KOPT-K1 (cell line): ENCODE measurements around the gene COA1.
"Not testable (repeated sequence)": the region's sequence is repeated elsewhere in the genome, so short reads cannot be mapped to it uniquely, and the experiment has no call there.

Experiments used
- H3K27ac ChIP-seq: fragments of 200-600 bp; sonication (generic); 2 replicates; pipeline ENCODE4 v1.5.1; 2016; ENCODE audit warnings: antibody characterized with exemption, mild to moderate bottlenecking, low read depth, low read length; ENCODE audit not compliant: poor library complexity, severe bottlenecking
- H3K36me3 ChIP-seq: fragments of 200-600 bp; sonication (generic); 2 replicates; pipeline ENCODE4 v1.5.1; 2017; ENCODE audit warnings: antibody characterized with exemption, mild to moderate bottlenecking, low read length, moderate library complexity; ENCODE audit not compliant: insufficient read depth
- H3K9me3 ChIP-seq: fragments of 200-600 bp; sonication (generic); 2 replicates; pipeline ENCODE4 v1.5.1; 2017; ENCODE audit warnings: antibody characterized with exemption, low read length, mild to moderate bottlenecking; ENCODE audit not compliant: insufficient read depth, poor library complexity, severe bottlenecking

COA1 gene

GRCh38 chr7:43723007-43723341, 6.3 kb downstream of the COA1 start:
- Histone ChIP-seq H3K9me3 (no peaks in the 10 kb centered on the region), H3K27ac (no peak overlapping the region), H3K36me3 (peaks cover 25% of the 10 kb centered on the region)

GRCh38 chr7:43721193-43721806, 8.0 kb downstream of the COA1 start:
- peaks cover 29% of the 10 kb centered on the region for H3K36me3 ChIP-seq
- no peak overlapping the region for H3K27ac ChIP-seq
- peaks cover 15% of the 10 kb centered on the region for H3K9me3 ChIP-seq

GRCh38 chr7:43716598-43716997, 12.7 kb downstream of the COA1 start:
- Histone ChIP-seq H3K36me3 (peaks cover 29% of the 10 kb centered on the region), H3K9me3 (peaks cover 19% of the 10 kb centered on the region), H3K27ac (no peak overlapping the region)

GRCh38 chr7:43715966-43716365, 13.4 kb downstream of the COA1 start:
- not testable (repeated sequence) for H3K27ac ChIP-seq
- peaks cover 29% of the 10 kb centered on the region for H3K36me3 ChIP-seq

GRCh38 chr7:43711503-43711902, 17.8 kb downstream of the COA1 start:
- Histone ChIP-seq H3K27ac (no peak overlapping the region), H3K9me3 (peaks cover 11% of the 10 kb centered on the region), H3K36me3 (peaks cover 11% of the 10 kb centered on the region; the same call in 1 of the 2 replicates)

More at GRCh38 chr7:43715966-43716365, 13.4 kb downstream of the COA1 start:
- H3K9me3 ChIP-seq: peaks cover 19% of the 10 kb centered on the region

GRCh38 chr7:43708055-43708454, 21.3 kb downstream of the COA1 start:
- peaks cover 27% of the 10 kb centered on the region for H3K36me3 ChIP-seq
- H3K27ac ChIP-seq, H3K9me3 ChIP-seq: not testable (repeated sequence)

GRCh38 chr7:43703573-43703972, 25.8 kb downstream of the COA1 start:
- Histone ChIP-seq H3K9me3 (peaks cover 4% of the 10 kb centered on the region), H3K27ac (no peak overlapping the region), H3K36me3 (peaks cover 27% of the 10 kb centered on the region)

- Histone ChIP-seq H3K9me3 (no peaks in the 10 kb centered on the region), H3K36me3 (peaks cover 27% of the 10 kb centered on the region), H3K27ac (no peak overlapping the region)
Observed at GRCh38 chr7:43702974-43703373, 26.3 kb downstream of the COA1 start.

- Histone ChIP-seq H3K9me3 (no peaks in the 10 kb centered on the region), H3K27ac (no peak overlapping the region), H3K36me3 (peaks cover 27% of the 10 kb centered on the region)
Observed at GRCh38 chr7:43701929-43702328, 27.4 kb downstream of the COA1 start.

GRCh38 chr7:43701500-43701854, 27.8 kb downstream of the COA1 start:
- no peaks in the 10 kb centered on the region for H3K9me3 ChIP-seq
- H3K27ac ChIP-seq: no peak overlapping the region
- peaks cover 27% of the 10 kb centered on the region for H3K36me3 ChIP-seq

- H3K36me3 ChIP-seq: peaks cover 27% of the 10 kb centered on the region
- no peak overlapping the region for H3K27ac ChIP-seq
- no peaks in the 10 kb centered on the region for H3K9me3 ChIP-seq
Observed at GRCh38 chr7:43700646-43701499, 28.4 kb downstream of the COA1 start.

- no peak overlapping the region for H3K27ac ChIP-seq
- peaks cover 19% of the 10 kb centered on the region for H3K36me3 ChIP-seq
- no peaks in the 10 kb centered on the region for H3K9me3 ChIP-seq
Observed at GRCh38 chr7:43700059-43700501, 29.2 kb downstream of the COA1 start.

GRCh38 chr7:43698460-43699255, 30.7 kb downstream of the COA1 start:
- no peak overlapping the region for H3K27ac ChIP-seq
- H3K36me3 ChIP-seq: peaks cover 5% of the 10 kb centered on the region; the same call in 1 of the 2 replicates
- H3K9me3 ChIP-seq: no peaks in the 10 kb centered on the region

GRCh38 chr7:43697690-43698089, 31.6 kb downstream of the COA1 start:
- no peaks in the 10 kb centered on the region for H3K9me3 ChIP-seq
- no peak overlapping the region for H3K27ac ChIP-seq
- no peaks in the 10 kb centered on the region for H3K36me3 ChIP-seq

- no peak overlapping the region for H3K27ac ChIP-seq
- no peaks in the 10 kb centered on the region for H3K36me3 ChIP-seq
- no peaks in the 10 kb centered on the region for H3K9me3 ChIP-seq
Observed at GRCh38 chr7:43695365-43695764, 34.0 kb downstream of the COA1 start.
